HG03571 (cell line): ENCODE data around the gene LCN10.

Experiments used
- ATAC-seq: cut with Tn5 transposase; IDR thresholded peaks from one replicate; pipeline ENCODE4 v1.9.1; 2021; ENCODE audit not compliant: unreplicated experiment

The LCN10 gene

DNA sequence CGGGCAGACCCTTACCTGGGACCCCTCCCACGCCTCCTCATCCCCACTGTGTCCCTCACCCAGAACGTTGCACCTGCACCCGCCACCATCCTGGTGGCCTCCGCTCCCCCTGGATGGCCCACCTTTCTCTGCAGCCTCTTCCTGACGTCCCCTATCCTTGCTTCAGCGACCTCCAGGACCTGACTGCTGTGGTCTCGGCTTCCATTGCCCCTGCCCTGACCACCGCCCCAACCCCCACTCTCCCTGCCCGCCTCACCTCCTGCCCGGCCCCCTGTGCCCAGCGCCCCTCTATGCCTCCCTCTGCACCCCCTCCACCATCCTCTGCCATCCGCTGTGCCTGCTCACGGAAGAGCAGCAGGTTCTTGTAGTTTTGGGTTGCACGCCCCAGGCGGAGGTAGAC lies 2.2 kb downstream of the LCN10 start:
- ATAC-seq, result no peak

DNA sequence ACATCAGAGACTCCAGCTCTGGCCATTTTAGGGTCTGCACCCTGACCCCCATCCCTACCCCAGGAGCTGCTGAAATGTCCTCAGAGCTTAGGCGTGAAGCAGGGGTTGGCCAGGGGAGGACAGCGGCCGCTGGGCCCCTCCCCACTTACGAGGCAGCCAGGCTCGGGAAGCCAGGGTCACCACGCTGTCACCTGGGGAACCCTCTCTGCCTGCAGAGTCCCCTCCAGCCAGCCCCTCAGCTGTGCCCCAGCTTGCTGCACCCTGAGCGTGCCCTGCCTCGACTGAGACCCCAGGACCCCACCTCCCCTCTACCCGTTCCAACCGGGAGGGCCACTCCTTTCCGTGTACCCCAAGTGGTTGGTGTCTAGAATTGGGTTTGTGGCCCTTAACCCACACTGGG lies 2.7 kb downstream of the LCN10 start:
- ATAC-seq, result no peak

DNA sequence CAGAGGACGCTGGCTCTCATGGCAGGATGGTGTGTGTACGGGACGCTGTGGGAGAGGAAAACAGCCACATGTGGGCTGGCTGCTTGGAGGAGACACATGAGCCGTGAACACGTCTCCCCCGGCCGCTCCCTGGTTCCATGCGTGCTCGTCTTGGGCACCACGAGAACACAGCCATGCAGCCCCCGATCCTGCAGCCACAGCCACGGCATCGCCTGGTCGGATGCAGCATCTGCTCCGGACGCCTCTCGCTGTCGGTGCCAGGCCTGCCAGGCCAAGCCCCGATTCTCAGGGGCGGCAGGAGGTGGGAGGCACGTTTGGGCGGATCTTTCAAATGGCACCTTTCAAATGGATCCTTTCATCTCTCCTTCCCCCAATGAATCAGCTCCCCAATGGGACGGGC lies 3.2 kb downstream of the LCN10 start:
- ATAC-seq, result no peak

- ATAC-seq, result no peak
These were observed 3.8 kb downstream of the LCN10 start for GRCh38 chr9:136738960-136739359.

GRCh38 chr9:136735812-136736480 lies 6.8 kb downstream of the LCN10 start:
- ATAC-seq, result no peak

DNA sequence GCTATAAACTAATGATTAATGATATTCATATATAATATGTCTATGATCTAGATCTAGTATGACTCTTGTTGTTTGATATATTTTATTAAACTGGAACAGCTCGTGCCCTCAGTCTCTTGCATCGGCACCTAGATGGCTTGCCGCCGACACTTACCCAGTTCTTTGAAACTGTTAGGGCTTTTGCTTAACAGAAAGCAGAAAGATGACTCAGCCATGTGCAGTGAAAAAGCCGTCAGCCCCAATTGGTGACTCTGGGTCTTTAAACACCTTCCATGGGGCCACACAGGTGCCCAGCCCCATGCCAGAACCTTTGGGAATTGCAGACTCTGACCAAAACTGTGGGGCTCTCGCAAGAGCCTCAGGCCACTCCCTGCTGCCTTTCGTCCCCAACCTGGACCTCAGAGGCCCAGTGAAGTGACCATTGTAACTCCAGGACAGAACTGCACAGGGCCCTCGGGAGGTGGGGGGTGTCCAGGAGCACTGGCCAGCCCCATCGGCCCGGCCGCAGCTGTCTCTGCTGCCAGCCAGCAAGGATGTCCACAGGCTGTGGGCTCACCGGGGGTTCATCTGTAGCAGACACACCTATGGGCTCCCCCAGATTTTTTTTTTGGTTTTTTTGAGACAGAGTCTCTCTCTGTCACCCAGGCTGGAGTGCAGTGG lies 7.8 kb downstream of the LCN10 start:
- ATAC-seq, result no peak

DNA sequence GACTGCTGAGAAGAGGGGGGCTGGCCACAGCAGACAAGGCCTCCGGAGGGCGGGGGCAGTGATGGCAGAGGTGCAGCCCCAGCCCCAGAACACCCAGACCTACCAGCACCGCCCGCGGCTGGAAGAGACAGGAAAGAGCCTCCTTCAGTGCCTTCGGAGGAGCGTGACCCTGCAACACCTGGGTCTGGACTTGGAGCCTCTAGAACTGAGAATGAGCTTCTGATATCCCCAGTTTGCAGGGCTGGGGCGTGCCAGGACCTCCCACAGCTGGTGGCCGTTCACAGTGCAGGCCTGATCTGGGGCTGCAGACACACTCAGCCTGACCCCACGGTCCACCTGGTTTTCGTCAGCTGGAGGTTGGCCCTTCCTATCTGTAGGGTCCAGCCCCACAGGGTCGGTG lies 9.1 kb downstream of the LCN10 start:
- no peak for ATAC-seq

GRCh38 chr9:136732444-136733178 lies 10.1 kb downstream of the LCN10 start:
- no peak for ATAC-seq

GRCh38 chr9:136729926-136730325 lies 12.8 kb downstream of the LCN10 start:
- no peak for ATAC-seq

DNA sequence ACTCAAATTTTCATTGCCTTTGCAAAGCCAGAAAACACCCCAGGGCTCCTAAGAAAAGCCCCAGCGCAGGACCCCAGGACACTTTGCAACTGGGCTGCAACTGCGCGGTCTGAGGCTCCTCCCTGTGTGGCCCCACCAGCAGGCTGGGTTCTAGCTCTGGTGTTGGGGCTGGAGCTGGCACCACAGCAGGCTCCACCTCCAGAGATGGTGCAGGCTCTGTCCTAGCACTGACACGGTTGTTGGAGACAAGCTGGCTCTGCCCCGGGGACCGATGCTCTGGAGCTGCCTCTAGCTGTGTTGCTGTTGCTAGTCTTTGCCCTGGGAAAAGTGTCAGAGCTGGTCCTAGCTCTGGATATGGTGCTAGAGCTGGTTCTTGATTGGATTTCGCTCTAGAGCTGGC lies 13.6 kb downstream of the LCN10 start:
- ATAC-seq, result no peak

DNA sequence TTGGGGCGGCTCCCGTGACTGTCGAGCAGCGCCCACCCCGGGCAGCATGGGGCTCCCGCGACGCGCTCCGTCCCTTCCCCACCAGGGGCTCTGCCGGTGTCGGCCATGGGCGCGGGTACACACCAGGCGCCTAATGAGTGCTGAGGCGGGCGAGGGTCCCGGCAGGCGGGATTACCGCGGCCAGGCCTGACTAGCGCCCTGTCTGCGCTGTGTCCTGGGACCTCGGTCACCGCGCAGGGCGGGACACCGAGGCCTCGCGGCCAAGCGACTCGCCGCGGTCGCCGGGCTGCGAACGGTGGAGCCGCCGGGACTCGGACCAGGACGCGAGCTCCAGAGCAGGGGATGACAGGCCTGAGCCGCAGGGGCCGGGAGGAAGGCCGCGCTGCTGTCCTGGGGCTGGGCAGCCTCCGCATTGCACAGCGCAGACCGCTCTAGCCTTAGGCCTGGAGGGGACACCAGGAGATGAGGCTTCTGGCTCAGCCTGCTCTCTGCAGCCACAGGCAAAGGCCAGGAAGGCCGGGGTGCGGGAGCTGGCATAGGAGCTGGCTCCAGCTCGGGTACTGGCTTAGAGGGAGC lies 14.1 kb downstream of the LCN10 start:
- no peak for ATAC-seq

- ATAC-seq, result peak; percentile 64
These were observed 14.6 kb downstream of the LCN10 start for GRCh38 chr9:136728080-136728547.

GRCh38 chr9:136726631-136727191 lies 16.0 kb downstream of the LCN10 start:
- ATAC-seq, result no peak

- no peak for ATAC-seq
These were observed 16.6 kb downstream of the LCN10 start for GRCh38 chr9:136726118-136726517.

- ATAC-seq, result no peak
These were observed 17.1 kb downstream of the LCN10 start for GRCh38 chr9:136725612-136726011.

- ATAC-seq, result no peak
These were observed 18.0 kb downstream of the LCN10 start for GRCh38 chr9:136724772-136725171.

DNA sequence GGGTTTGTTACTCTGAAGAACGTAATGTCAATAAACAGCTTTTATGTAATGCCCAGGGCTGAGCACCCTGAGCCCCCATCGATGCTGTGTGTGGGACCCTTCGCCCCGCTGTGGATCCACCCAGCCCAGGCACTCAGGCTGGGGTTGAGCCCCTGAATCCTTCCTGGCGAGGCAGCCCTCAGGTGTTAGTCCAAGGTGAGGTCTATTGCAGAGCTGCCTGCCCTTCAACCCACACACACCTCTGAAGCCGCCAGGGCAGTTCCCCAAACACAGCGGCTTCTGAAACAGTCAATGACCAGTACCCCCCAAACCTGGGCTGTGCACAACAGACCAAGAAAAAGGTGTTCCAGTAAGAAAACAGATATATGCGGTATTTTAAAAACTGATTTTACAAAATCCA lies 18.8 kb downstream of the LCN10 start:
- ATAC-seq, result no peak

DNA sequence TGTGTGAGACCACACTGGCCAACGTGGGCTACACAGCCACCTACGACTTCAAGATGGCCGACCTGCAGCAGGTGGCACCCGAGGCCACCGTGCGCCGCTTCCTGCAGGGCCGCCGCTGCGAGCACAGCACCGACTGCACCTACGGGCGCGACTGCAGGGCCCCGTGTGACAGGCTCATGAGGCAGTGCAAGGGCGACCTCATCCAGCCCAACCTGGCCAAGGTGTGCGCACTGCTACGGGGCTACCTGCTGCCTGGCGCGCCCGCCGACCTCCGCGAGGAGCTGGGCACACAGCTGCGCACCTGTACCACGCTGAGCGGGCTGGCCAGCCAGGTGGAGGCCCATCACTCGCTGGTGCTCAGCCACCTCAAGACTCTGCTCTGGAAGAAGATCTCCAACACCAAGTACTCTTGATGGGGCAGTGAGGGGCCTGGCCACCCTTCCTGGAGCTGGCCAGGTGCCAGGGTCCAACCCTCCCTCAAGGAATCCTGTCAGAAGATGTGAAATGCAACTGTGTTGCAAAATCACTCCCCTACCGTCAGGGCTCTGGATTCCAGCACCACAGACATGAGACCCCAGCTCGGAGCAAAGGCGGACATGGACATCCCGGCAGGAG lies 19.3 kb downstream of the LCN10 start:
- ATAC-seq, result no peak

DNA sequence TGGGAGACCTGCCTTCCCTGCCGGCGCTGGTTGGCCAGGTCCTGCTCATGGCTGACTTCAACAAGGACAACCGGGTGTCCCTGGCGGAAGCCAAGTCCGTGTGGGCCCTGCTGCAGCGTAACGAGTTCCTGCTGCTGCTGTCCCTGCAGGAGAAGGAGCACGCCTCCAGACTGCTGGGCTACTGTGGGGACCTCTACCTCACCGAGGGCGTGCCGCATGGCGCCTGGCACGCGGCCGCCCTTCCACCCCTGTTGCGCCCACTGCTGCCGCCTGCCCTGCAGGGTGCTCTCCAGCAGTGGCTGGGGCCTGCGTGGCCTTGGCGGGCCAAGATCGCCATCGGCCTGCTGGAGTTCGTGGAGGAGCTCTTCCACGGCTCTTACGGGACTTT lies 19.8 kb downstream of the LCN10 start:
- ATAC-seq, result no peak

DNA sequence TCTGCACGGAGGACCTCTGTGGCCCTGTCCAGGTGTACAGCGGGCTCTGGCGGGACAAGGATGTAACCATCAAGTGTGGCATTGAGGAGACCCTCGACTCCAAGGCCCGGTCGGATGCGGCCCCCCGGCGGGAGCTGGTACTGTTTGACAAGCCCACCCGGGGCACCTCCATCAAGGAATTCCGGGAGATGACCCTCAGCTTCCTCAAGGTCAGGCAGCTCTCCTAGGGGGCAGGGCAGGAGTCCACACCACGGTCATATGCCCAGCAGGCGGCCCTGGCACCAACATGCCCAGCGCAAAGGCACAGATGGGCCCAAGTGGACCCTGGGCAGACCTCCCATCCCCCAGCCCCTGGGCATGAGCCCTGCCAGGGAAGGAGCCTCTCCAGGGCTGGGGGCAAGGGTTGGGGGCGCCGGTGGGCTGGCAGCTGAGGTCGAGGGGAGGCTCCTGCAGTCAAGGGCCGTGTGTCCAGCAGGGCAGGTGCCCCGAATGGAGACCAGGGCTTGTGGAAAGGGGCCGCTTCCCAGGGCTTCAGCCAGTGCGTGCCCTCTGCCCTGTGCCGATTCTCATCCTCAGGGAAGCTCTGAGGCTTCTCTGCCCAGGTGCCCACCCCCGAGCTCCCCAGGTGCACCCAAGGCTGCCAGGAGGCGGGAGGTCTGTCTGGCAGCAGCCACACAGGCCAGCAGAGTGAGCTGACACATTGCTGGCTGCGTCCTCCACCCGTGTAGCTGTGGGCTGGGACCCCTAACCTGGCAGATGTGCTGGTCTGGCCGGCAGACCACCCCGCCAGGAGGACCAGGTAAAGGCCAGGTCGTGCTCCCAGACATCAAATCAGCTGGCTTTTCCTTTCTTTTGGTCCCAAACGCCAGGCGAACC lies 20.4 kb downstream of the LCN10 start:
- ATAC-seq, result no peak
